ENCODE results near the gene CCAR1.
"Not testable (repeated sequence)": the region's sequence is repeated elsewhere in the genome, so short reads cannot be mapped to it uniquely, and the experiment has no call there.

CCAR1 gene

GRCh38 chr10:68720793-68721672 lies at the start of gene CCAR1:
TSS of gene CCAR1 (plus strand) at chr10:68721239. CDS start at chr10:68722505, 1,266 bp downstream.
- FAIRE-seq: peak; percentile 97

DNA sequence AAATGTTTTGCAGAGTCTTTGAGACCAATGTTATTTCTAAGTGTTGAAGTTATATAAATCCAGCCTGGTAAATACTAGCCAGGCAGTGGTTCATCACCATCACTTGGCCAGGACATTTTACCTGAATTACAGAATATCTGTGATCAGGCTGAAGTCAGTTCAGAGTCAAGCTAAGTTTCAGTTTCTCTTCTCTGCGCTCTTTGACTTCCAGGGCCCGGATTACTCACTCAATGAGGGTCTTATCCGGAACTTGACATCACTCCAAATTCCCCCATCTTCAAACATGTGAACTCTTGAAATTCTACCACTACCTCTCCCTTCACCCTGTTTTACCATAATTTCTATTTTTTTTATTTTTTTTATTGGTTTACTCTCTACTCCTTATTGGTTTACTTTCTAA lies 36.6 kb upstream of the CCAR1 start:
- no peak for FAIRE-seq

- no peak for FAIRE-seq
These were observed 25.0 kb upstream of the CCAR1 start for GRCh38 chr10:68696018-68696417.

- FAIRE-seq: no peak
These were observed 23.9 kb upstream of the CCAR1 start for GRCh38 chr10:68697106-68697505.

DNA sequence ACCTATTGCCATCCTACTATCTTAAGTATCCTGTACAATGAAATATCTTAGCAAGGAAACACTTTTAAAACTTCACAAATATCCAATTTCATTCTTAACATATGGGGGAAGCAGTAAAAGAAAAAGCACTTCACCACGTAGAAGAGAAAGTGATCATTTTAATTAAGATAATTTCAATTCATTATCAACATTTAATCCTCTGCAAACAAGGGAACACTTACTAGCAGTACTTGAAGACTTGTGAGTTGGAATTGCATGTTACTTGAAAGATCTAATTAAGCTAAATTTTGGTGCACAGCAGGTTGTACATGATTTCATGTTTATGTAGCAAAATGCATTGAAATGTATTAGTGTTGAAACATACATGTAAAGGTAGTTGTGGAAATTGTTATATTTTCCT lies 20.8 kb upstream of the CCAR1 start:
- no peak for FAIRE-seq

GRCh38 chr10:68705548-68705947 lies 15.5 kb upstream of the CCAR1 start:
- FAIRE-seq: no peak

DNA sequence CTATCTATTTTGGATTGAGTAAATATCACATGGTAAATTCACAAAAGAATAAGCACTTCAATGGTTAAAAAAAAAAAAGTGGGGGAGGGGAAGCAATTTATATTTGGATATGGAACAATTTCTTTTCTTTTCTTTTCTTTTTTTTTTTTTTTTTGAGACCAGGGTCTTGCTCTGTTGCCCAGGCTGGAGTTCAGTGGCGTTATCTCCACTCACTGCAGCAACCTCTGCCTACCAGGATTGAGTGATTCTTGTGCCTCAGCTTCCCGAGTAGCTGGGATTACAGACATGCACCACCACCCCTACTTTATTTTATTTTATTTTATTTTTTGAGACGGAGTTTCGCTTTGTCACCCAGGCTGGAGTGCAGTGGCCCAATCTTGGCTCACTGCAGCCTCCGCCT lies 12.1 kb upstream of the CCAR1 start:
- not testable (repeated sequence) for FAIRE-seq

DNA sequence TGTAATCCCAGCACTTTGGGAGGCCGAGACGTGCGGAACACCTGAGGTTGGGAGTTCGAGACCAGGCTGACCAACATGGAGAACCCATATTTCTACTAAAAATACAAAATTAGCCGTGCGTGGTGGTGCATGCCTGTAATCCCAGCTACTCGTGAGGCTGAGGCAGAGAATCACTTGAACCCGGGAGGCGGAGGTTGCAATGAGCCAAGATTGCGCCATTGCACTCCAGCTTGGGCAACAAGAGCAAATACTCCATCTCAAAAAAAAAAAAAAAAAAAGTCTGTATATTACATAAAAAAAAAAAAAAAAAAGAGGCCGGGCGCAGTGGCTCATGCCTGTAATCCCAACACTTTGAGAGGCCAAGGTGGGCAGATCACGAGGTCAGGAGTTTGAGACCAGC lies 8.0 kb upstream of the CCAR1 start:
- FAIRE-seq: not testable (repeated sequence)

- FAIRE-seq: no peak
These were observed 3.6 kb upstream of the CCAR1 start for GRCh38 chr10:68717435-68717834.

GRCh38 chr10:68721673-68722335 lies 765 bp downstream of the CCAR1 start:
- FAIRE-seq: no peak

GRCh38 chr10:68725016-68725415 lies 4.0 kb downstream of the CCAR1 start:
- FAIRE-seq: no peak

DNA sequence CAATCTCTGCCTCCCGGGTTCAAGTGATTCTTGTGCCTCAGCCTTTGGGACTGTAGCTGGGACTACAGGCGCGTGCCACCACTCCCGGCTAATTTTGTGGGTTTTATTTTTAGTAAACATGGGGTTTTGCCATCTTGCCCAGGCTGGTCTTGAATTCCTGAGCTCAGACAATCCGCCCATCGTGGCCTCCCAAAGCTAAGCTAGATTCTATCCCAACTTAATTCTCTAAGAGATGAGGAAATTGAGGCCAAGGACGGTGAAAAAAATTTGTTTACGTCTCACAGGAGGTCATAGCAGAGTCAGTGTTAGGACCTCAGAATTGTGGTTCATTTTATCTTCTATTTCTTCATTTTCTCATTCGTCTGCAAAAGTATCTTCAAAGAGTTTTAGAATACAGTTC lies 6.1 kb downstream of the CCAR1 start:
- FAIRE-seq: no peak

- no peak for FAIRE-seq
These were observed 11.6 kb downstream of the CCAR1 start for GRCh38 chr10:68732651-68733050.

- no peak for FAIRE-seq
These were observed 13.3 kb downstream of the CCAR1 start for GRCh38 chr10:68734349-68734748.

GRCh38 chr10:68735119-68735518 lies 14.1 kb downstream of the CCAR1 start:
- no peak for FAIRE-seq

GRCh38 chr10:68735739-68736138 lies 14.7 kb downstream of the CCAR1 start:
- FAIRE-seq: not testable (repeated sequence)

DNA sequence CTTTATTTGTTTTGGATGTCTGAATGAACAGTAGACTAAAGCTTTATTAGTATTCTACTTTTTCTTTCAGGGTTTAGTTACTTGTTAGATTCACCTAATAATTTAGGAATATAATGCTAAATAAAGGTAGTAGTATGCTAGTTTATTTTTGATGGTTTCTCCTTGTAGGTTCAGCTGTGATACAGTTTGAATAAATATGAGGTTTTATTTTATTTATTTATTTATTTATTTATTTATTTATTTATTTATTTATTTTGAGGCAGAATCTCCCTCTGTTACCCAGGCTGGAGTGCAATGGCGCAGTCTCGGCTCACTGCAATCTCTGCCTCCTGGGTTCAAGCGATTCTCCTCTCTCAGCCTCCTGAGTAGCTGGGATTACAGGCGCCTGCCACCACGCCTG lies 19.6 kb downstream of the CCAR1 start:
- FAIRE-seq: not testable (repeated sequence)

- FAIRE-seq: no peak
These were observed 21.4 kb downstream of the CCAR1 start for GRCh38 chr10:68742397-68742796.

DNA sequence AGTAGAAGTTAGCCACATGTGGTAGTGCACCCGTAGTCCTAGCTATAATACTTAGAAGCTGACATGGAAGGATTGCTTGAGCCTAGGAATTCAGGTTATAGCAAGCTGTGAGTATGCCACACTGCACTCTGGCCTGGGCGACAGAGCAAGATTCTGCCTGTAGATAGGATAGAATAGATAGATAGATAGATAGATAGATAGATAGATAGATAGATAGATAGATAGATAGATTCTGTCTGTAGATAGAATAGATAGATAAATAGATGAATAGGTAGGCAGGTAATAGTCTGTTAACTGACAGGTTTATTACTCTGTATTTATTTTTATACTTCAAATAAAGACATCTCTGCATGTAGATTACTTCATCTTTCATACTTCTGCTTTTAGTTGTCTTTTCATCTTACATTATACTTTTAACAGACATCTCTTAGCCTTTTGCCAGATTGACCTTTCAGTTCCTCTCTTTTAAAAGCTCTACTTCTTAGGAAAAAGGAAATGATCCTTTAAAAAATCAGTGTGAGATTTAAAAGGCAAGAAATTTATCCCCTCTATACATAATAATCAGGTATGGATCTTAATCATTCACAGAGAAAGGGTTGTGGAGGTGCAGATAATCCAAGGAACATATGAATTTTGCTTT lies 31.8 kb downstream of the CCAR1 start:
- FAIRE-seq: no peak

GRCh38 chr10:68756246-68756645 lies 35.2 kb downstream of the CCAR1 start:
- no peak for FAIRE-seq

- no peak for FAIRE-seq
These were observed 35.7 kb downstream of the CCAR1 start for GRCh38 chr10:68756766-68757165.

- FAIRE-seq: no peak
These were observed 38.3 kb downstream of the CCAR1 start for GRCh38 chr10:68759223-68759863.

GRCh38 chr10:68759967-68760366 lies 38.9 kb downstream of the CCAR1 start:
- FAIRE-seq: no peak
